GM19193 (cell line): ENCODE results near the gene AGTR1.

ENCODE experiments used
- POLR2A ChIP-seq: IDR thresholded peaks from 4 replicates; pipeline ENCODE4 v1.6.1; 2011; ENCODE audit not compliant: insufficient read depth, insufficient read length; ENCODE audit errors: extremely low read depth

The AGTR1 gene

GRCh38 chr3:148697306-148698189, at the start of gene AGTR1:
Gene AGTR1, plus strand, starts transcription at chr3:148697903. Its CDS starts 43,133 bp downstream, at chr3:148741036.
- no peak for TF ChIP-seq POLR2A

- no peak for TF ChIP-seq POLR2A
Observed at GRCh38 chr3:148648685-148649352, 48.9 kb upstream of the AGTR1 start.

GRCh38 chr3:148651549-148651948, 46.2 kb upstream of the AGTR1 start:
- TF ChIP-seq POLR2A: no peak

DNA sequence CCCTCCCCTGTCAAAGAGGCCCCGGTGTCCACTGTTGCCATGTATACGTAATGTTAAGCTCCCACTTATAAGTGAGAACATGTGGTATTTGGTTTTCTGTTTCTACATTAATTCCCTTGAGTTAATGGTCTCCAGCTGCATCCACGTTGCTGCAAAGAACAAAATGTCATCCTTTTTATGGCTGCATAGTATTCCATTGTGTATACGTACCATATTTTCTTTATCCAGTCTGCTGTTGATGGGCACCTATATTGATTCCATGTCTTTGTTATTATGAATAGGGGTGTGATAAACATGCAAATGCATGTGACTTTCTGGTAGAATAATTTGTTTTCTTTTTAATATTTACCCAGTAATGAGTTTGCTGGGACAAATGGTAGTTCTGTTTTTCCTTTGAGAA, 43.3 kb upstream of the AGTR1 start:
- TF ChIP-seq POLR2A: no peak

- TF ChIP-seq POLR2A: no peak
Observed at GRCh38 chr3:148657470-148657869, 40.2 kb upstream of the AGTR1 start.

DNA sequence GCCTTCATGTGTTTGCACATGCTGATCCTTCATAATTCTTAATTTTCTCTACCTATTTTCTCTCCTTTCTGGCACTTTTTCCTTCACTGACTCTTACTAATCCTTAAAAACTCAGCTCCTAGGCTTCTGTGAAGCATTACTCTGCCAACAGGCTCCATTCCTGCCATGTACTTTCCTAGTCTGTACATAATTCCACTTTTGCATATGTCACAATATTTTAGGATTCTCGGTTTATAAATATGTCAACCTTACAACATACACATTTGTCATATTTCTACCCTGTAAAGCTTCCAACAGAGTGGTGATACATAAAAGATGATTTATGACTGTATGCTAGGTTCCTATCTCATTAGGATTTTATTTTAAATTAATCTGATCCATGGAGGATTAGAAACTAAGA, 38.2 kb upstream of the AGTR1 start:
- no peak for TF ChIP-seq POLR2A

- TF ChIP-seq POLR2A: no peak
Observed at GRCh38 chr3:148680289-148680688, 17.4 kb upstream of the AGTR1 start.

DNA sequence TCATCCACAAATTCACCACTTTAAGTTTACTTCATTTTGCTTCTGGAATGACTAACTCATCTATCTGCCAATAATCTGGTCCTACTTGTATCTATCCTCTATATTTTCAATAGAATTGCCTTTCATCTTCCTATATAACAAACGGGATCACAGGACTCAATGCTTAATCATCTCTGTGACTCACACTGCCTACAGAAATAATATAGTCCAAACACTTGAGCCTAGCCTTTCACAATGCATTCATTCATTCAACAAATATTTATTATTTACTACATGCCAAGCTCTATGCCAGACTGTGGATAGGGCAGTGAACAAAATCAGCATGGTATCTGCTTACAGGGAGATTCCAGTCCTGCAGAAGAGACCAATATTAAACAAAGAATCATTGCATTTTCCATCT, 16.6 kb upstream of the AGTR1 start:
- TF ChIP-seq POLR2A: no peak

- no peak for TF ChIP-seq POLR2A
Observed at GRCh38 chr3:148682997-148683396, 14.7 kb upstream of the AGTR1 start.

DNA sequence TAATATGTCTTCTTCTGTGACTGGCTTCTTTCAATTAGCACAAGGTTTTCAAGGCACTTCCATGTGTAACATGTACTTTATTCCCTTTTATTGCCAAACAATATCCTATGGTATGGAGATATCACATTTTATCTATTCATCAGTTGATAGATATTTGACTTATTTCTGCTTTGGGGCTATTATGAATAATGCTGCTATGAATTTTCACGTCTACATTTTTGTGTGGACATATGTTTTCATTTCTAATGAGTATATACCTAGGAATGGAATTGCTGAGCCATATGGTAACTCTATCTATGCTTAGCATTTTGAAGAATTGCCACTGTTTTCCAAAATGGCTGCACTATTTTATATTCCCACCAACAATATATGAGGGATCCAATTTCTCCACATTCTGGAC, 3.6 kb upstream of the AGTR1 start:
- TF ChIP-seq POLR2A: no peak

DNA sequence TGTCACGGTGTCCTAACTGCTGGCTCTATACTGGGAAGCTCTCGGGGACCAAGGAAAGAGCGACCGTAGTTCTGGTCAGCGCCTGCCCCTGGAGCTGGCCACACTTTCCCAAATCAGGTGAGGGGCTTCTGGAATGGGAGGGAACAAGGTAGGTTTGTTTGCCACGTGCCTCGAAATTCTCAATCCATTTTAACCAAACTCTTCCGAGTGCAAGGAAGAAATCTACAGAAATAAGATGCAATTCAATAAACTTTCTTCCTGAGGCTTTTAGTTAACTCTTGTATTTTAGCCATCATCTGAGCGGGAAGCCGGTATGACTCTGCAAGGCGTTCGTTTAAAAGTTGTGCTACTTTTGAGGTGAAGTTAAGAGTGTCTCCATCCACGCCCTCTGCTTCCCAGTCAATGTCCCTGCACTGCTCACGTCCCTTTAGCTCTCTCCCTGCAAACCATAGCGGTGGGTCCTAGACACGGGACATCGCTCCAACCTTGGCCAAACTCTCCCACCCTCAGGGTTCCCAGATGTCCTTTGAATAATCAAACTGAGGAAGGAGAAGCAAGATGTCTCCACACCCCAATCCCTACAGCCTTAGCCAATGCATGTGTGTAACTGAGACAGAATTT, 597 bp downstream of the AGTR1 start:
- no peak for TF ChIP-seq POLR2A

DNA sequence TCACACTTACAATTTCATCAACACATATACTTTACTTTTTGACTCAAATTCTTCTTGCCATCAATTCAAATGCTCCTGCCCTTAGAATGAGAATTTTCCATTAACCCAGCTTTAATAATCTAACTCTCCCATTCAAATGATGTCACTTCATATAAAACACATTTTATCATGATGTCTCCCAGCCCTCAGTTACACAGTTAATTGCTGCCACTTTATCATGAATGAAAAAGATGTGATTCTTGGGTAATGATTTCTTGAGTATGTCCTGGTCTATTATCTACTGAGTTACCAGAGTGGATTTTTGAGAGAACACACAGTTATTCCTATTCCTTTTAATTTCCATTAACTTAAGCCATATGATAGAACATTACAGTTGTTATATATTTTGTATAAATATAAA, 7.6 kb downstream of the AGTR1 start:
- no peak for TF ChIP-seq POLR2A

DNA sequence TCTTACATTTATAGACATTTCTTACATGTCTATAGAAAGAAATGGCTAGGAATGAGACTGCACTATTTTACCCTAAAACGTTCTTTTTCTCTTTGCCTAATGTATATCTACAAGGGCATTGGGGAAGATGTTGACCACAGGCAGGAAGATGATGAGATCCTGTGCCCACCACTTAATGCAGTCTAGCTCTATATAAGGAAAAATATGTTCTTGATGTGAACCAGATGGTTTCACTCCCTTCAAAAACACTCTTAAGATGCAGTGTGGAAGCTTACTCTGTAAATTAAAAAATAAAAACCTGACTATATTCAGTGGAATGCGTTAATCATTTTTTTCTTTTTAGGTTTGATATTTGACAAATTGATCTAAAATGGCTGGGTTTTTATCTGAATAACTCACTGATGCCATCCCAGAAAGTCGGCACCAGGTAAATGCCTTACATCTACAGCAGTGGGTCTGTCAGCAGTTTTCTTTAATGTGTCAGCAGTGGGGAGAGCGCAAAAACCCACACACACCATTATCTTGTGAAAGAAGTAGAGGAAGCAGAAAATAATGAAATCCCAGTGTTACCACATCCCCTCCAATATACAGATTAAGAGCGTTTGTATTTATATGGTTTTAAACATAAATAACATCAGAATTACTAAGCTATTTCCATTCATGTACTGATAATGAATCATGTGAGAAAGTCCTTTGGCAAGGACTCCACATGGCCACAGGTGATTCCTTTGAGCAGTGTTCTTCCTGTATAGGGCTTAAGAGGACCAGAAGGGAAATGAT, 10.1 kb downstream of the AGTR1 start:
- TF ChIP-seq POLR2A: no peak

DNA sequence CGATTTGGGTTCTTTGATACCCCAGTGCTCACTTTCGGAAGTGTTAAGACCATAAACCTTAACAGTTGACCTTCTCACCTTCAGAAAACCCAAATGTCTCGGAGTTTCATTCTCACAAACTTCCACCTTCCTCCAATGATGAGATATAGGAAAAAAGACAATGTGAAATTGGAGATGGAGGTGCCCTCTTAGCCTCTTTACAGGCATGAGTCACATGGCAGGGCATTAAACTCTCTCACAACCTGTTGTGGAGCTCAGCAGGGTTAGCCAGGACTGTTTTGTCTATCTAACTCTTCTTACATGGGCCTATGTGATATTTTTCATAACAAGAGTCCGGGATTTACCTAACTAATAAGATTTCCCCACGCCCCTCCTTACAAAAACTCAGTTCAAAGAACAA, 10.7 kb downstream of the AGTR1 start:
- no peak for TF ChIP-seq POLR2A
